Glutamatergic neuron (in vitro differentiated cells): ENCODE results near the gene SUCLG1. TPM values are rescaled to one million over a fixed set of nuclear protein-coding genes. Genes with fewer than 3 reads are reported as not detected.

ENCODE experiments used
- DNase-seq: peaks from one replicate; pipeline ENCODE4 v3.0.0; 2022
- H3K27ac Mint-ChIP-seq: one replicate; pipeline ENCODE4 v1.8.0; 2020; ENCODE audit warnings: mild to moderate bottlenecking, mixed read lengths, inconsistent platforms; ENCODE audit not compliant: unreplicated experiment
- H3K27me3 Mint-ChIP-seq: one replicate; pipeline ENCODE4 v1.8.0; 2020; ENCODE audit warnings: mild to moderate bottlenecking, moderate library complexity, mixed read lengths, inconsistent platforms; ENCODE audit not compliant: unreplicated experiment
- H3K36me3 Mint-ChIP-seq: one replicate; pipeline ENCODE4 v1.8.0; 2020; ENCODE audit warnings: mild to moderate bottlenecking, mixed read lengths, inconsistent platforms; ENCODE audit not compliant: unreplicated experiment
- H3K4me1 Mint-ChIP-seq: one replicate; pipeline ENCODE4 v1.8.0; 2020; ENCODE audit warnings: mild to moderate bottlenecking, low read depth, mixed read lengths, inconsistent platforms; ENCODE audit not compliant: unreplicated experiment
- H3K4me3 Mint-ChIP-seq: one replicate; pipeline ENCODE4 v1.8.0; 2020; ENCODE audit warnings: mild to moderate bottlenecking, mixed read lengths, inconsistent platforms; ENCODE audit not compliant: unreplicated experiment
- H3K9me3 Mint-ChIP-seq: one replicate; pipeline ENCODE4 v1.8.0; 2020; ENCODE audit warnings: mild to moderate bottlenecking, moderate library complexity, mixed read lengths, inconsistent platforms; ENCODE audit not compliant: unreplicated experiment
- total RNA-seq: library from RNA; stranded (reverse); fragmentation: NEBNext Ultra II Directional; extraction: Animal tissue kit (Norgen Biotek cat#: 25700); gene quantifications from one replicate; pipeline ENCODE4 v1.2.1, GENCODE V29; 2021; ENCODE audit not compliant: unreplicated experiment
- TF ChIP-seq, protein P1 (sequence below): fragments of 200-600 bp; sonication (generic); IDR thresholded peaks from one replicate; pipeline ENCODE4 v1.5.0; 2021; ENCODE audit not compliant: partially characterized antibody, unreplicated experiment

The SUCLG1 gene
- total RNA-seq, 1 donor from 2014 or later: 68.5 TPM

DNA sequence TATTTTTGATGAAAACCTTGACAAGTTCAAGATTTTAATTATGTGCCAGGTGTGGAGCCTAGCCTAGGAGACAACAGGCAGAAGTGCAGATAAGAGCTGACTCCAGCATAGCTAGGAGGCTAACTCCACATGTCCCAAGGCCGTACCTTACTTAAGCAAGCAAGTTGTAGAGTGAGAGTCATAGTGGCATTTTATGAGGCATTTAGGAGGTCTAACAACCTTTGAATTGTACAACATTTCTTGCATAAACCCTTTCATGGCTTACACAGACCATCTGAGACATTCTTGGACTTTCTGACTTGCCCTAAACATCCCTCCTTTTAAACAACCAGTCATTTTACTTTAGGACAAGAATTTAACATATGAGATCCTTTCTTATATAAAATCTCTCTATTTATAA is 8.3 kb upstream of the SUCLG1 start:
- H3K36me3 Mint-ChIP-seq: peaks cover 29% of the 10 kb centered on the region
- H3K27me3 Mint-ChIP-seq: peaks cover 2% of the 10 kb centered on the region
- H3K27ac Mint-ChIP-seq: no peak overlapping the region
- TF ChIP-seq, protein P1, sequence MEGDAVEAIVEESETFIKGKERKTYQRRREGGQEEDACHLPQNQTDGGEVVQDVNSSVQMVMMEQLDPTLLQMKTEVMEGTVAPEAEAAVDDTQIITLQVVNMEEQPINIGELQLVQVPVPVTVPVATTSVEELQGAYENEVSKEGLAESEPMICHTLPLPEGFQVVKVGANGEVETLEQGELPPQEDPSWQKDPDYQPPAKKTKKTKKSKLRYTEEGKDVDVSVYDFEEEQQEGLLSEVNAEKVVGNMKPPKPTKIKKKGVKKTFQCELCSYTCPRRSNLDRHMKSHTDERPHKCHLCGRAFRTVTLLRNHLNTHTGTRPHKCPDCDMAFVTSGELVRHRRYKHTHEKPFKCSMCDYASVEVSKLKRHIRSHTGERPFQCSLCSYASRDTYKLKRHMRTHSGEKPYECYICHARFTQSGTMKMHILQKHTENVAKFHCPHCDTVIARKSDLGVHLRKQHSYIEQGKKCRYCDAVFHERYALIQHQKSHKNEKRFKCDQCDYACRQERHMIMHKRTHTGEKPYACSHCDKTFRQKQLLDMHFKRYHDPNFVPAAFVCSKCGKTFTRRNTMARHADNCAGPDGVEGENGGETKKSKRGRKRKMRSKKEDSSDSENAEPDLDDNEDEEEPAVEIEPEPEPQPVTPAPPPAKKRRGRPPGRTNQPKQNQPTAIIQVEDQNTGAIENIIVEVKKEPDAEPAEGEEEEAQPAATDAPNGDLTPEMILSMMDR: no peak
- peaks cover 7% of the 10 kb centered on the region for H3K9me3 Mint-ChIP-seq
- H3K4me3 Mint-ChIP-seq: no peak overlapping the region
- DNase-seq: no peak
- H3K4me1 Mint-ChIP-seq: no peaks in the 10 kb centered on the region

DNA sequence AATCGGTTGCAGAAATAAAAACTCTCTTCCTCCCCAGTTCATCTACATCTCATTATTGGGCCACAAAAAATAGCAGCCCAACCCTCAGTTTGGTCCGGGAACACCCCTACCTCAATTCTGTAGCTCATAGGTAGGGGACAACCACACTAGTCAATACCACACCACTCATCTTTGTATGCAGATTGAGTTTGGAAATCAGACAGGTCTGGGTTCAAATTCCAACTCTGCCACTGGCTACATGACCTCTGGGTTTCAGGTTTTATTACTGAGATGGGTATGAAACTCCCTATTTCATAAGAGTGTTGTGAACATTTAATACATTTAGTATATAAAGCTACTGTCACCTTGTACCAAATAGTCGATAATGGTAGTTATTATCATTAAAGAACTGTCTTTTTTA is 2.2 kb upstream of the SUCLG1 start:
- no peaks in the 10 kb centered on the region for H3K9me3 Mint-ChIP-seq
- no peak overlapping the region for H3K27ac Mint-ChIP-seq
- H3K36me3 Mint-ChIP-seq: peaks cover 4% of the 10 kb centered on the region
- TF ChIP-seq, protein P1: no peak
- H3K4me1 Mint-ChIP-seq: peaks cover 4% of the 10 kb centered on the region
- no peak for DNase-seq
- peaks cover 1% of the 10 kb centered on the region for H3K27me3 Mint-ChIP-seq
- no peak overlapping the region for H3K4me3 Mint-ChIP-seq

DNA sequence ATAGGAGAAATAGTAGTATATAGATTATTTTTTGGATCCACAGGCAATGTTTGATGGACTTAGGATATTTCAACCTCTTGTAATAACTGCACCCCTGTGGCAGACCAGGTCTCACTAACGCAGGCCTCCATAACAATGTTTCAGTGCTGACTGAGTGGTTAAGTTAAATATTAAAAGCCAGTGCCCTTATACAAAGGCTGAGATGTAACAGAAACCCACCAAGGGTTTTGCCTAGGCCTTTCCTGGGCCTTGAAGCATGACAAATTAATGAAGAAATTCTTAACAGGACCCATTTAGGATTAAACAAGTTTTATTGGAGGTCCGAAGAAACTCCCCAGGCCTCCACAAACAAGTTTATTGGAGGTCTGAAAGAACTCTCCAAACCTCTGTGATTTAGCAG is 1.6 kb upstream of the SUCLG1 start:
- H3K4me3 Mint-ChIP-seq: no peak overlapping the region
- H3K9me3 Mint-ChIP-seq: no peaks in the 10 kb centered on the region
- peaks cover 1% of the 10 kb centered on the region for H3K27me3 Mint-ChIP-seq
- DNase-seq: no peak
- TF ChIP-seq, protein P1: no peak
- H3K27ac Mint-ChIP-seq: no peak overlapping the region
- peaks cover 4% of the 10 kb centered on the region for H3K4me1 Mint-ChIP-seq
- peaks cover 4% of the 10 kb centered on the region for H3K36me3 Mint-ChIP-seq

DNA sequence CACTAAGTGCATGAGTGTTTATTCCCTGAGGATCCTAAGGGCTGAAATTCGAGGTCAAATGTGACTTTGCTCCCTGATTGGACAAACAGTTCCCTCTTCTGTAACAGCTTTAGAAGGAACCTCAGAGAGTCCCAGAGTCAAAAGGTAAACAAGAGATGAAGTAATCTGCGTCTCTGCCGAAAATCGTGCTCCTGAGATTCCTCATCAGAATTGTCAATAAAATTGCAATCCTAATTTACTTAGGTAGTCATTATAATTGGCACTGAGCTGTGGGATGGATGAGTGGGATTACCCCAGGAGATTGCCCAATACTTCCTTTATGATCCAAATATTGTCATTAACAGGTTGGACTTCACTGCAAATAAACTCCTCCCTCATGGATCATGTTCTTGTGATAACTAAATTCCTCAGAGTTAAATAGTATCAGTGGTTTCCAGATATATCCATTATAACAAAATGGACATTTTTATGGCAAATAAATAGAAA is 907 bp upstream of the SUCLG1 start:
- DNase-seq: no peak
- H3K4me3 Mint-ChIP-seq: peak overlapping the region; percentile 95
- TF ChIP-seq, protein P1: no peak
- H3K36me3 Mint-ChIP-seq: peaks cover 3% of the 10 kb centered on the region
- no peaks in the 10 kb centered on the region for H3K9me3 Mint-ChIP-seq
- peaks cover 4% of the 10 kb centered on the region for H3K4me1 Mint-ChIP-seq
- peaks cover 1% of the 10 kb centered on the region for H3K27me3 Mint-ChIP-seq
- no peak overlapping the region for H3K27ac Mint-ChIP-seq

DNA sequence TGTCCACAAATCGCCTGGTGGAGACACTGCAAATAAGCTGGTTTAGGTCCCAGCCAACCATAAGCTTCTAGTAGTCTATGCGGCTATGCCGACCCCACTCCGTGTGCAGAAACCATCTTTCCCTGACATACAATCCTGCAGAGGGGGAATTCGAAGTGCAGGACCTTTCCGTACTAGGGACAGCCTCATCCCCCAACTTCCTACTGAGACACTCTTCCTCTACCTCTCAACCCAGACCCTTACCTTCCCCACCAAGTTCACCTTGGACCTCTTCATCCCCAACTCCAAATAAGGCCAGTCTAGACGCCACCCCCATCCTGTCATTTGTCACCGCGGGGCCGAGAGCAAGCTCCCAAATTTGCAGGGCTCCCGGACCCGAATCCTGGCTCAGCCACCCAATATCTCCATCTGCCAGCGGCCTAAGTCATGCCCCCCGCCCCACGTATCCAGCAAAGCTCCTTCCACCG is 496 bp downstream of the SUCLG1 start:
- TF ChIP-seq, protein P1: no peak
- Mint-ChIP-seq H3K4me3 (peak overlapping the region; percentile 95), H3K36me3 (no peaks in the 10 kb centered on the region), H3K4me1 (peaks cover 4% of the 10 kb centered on the region), H3K27me3 (peaks cover 1% of the 10 kb centered on the region), H3K9me3 (no peaks in the 10 kb centered on the region), H3K27ac (peak overlapping the region; percentile 95)
- peak; percentile 14 for DNase-seq
